ACC112 (cell line): ENCODE data around the gene USP36.

Experiments
- H2AFZ ChIP-seq: fragments of 200-600 bp; sonication (generic); one replicate; pipeline ENCODE4 v1.6.0; 2017; ENCODE audit warnings: antibody characterized with exemption, low read length; ENCODE audit not compliant: unreplicated experiment
- H3K27ac ChIP-seq: fragments of 200-600 bp; sonication (generic); 2 replicates; pipeline ENCODE4 v1.5.1; 2014; ENCODE audit warnings: low read depth, mild to moderate bottlenecking, antibody characterized with exemption, low read length, moderate library complexity
- H3K27me3 ChIP-seq: fragments of 200-600 bp; sonication (generic); 2 replicates; pipeline ENCODE4 v1.6.1; 2014; ENCODE audit warnings: mild to moderate bottlenecking, antibody characterized with exemption, low read length, moderate library complexity, mixed read lengths; ENCODE audit not compliant: insufficient read depth
- H3K36me3 ChIP-seq: fragments of 200-600 bp; sonication (generic); 2 replicates; pipeline ENCODE4 v1.6.1; 2016; ENCODE audit warnings: mild to moderate bottlenecking, antibody characterized with exemption, low read length, moderate library complexity, mixed read lengths; ENCODE audit not compliant: insufficient read depth
- H3K4me1 ChIP-seq: fragments of 200-600 bp; sonication (generic); one replicate; pipeline ENCODE4 v1.6.1; 2016; ENCODE audit warnings: low read length, mixed read lengths; ENCODE audit not compliant: insufficient read depth, unreplicated experiment, control insufficient read depth
- H3K4me3 ChIP-seq: fragments of 200-600 bp; sonication (generic); 2 replicates; pipeline ENCODE4 v1.5.1; 2014; ENCODE audit warnings: mild to moderate bottlenecking, low read depth, low read length
- H3K79me2 ChIP-seq: fragments of 200-600 bp; sonication (generic); one replicate; pipeline ENCODE4 v1.6.0; 2016; ENCODE audit warnings: low read length; ENCODE audit not compliant: control insufficient read depth, unreplicated experiment, insufficient read depth

The USP36 gene

DNA sequence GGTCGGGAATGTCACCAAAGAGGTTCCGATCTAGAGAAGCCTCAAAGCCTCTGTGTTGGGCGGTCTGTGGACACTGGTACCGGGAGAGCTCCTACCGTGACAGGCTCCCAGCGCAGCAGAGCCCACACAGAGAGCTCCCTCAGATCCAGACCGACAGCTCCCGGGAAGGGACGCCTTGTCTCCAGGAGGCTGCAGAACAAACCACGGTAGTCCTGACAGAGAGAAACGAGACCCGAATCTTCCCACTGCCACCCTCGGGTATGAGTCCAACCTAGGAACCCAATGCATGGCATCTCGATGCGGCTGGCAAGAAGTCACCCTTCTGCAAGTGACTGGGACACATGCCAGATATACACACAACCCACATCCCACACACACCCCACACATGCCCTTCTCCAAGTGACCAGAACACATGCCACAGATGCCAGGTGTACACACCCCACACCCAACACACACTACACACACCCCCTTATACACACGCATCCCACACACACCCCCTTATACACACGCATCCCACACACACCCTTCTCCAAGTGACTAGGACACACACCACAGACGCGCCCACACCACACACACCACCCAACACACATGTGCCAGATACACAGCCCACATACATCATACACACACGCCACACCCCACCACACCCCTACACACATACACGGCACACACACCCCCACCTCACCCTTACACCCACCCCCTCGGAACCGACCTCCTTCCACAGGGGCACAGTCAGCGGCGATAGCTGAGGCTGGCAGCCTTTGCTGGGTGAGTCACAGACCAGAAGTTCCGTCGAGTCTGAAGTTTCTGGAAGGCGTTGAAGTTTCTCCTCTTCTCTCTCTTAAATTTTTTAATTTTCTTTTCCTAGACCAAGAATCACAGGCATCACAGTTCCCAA, 42.7 kb downstream of the USP36 start:
- Histone ChIP-seq H3K36me3 (peaks cover 23% of the 10 kb centered on the region; the same call in 1 of the 2 replicates), H3K79me2 (no peaks in the 10 kb centered on the region), H2AFZ (no peak overlapping the region), H3K4me3 (no peak overlapping the region), H3K27me3 (no peaks in the 10 kb centered on the region), H3K27ac (no peak overlapping the region), H3K4me1 (no peaks in the 10 kb centered on the region)

DNA sequence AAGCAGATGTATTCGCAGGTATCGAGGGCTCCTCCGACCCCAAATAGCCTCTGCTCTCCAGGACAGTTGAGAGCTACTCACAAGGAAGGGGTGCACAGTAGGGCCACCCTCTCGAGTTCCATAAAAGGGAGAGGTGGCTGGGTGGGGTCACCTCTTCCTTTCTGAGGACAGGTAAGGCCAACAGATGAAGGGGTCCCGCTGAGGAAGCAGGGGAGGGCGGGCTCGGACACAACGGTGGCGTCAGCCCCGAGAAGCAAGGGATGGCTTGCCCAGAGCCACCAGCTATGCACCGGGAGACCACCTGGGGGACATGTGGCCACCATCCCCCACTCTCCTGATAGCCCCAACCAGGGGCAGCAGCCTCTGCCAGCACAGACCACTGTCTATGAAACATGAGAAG, 43.4 kb downstream of the USP36 start:
- no peaks in the 10 kb centered on the region for H3K4me1 ChIP-seq
- no peaks in the 10 kb centered on the region for H3K79me2 ChIP-seq
- H3K4me3 ChIP-seq: no peak overlapping the region
- peaks cover 23% of the 10 kb centered on the region; the same call in 1 of the 2 replicates for H3K36me3 ChIP-seq
- no peaks in the 10 kb centered on the region for H3K27me3 ChIP-seq
- no peak overlapping the region for H3K27ac ChIP-seq
- H2AFZ ChIP-seq: no peak overlapping the region

- Histone ChIP-seq H3K4me1 (peaks cover 2% of the 10 kb centered on the region), H3K27ac (no peak overlapping the region), H3K79me2 (no peaks in the 10 kb centered on the region), H3K36me3 (peaks cover 23% of the 10 kb centered on the region; the same call in 1 of the 2 replicates), H3K4me3 (no peak overlapping the region), H3K27me3 (no peaks in the 10 kb centered on the region), H2AFZ (no peak overlapping the region)
These were observed 44.1 kb downstream of the USP36 start for GRCh38 chr17:78796517-78796900.

DNA sequence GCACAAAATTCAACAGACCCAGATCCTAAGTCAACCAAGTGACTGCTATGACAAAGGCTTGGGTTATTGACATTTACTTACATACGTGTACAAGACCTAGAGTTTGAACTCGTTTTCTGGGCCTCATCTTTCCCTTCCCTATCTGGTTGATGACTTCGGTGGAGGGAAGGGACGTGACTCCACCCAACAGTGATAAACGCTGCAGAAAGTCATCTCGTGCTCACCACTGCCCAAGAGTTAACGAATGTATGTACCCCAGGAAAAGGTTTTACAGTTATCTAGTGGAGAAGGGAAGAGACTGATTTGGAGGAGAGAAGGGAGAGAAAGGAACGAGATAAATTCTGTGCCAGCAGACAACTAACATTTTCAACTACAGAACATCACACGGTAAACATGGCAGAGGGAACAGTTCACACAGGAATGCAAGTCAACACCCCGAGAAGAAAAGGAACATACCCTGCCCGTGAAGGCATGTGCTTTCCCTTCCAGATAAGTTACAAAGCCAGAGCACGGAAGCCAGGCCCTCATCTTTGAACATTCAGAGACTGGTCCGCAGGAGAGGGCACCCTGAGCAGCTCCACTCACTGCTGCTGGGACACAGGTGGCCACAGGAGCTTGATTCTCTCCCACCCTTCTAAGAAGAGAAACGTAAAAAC, 44.6 kb downstream of the USP36 start:
- Histone ChIP-seq H3K36me3 (peaks cover 23% of the 10 kb centered on the region; the same call in 1 of the 2 replicates), H3K79me2 (no peaks in the 10 kb centered on the region)

DNA sequence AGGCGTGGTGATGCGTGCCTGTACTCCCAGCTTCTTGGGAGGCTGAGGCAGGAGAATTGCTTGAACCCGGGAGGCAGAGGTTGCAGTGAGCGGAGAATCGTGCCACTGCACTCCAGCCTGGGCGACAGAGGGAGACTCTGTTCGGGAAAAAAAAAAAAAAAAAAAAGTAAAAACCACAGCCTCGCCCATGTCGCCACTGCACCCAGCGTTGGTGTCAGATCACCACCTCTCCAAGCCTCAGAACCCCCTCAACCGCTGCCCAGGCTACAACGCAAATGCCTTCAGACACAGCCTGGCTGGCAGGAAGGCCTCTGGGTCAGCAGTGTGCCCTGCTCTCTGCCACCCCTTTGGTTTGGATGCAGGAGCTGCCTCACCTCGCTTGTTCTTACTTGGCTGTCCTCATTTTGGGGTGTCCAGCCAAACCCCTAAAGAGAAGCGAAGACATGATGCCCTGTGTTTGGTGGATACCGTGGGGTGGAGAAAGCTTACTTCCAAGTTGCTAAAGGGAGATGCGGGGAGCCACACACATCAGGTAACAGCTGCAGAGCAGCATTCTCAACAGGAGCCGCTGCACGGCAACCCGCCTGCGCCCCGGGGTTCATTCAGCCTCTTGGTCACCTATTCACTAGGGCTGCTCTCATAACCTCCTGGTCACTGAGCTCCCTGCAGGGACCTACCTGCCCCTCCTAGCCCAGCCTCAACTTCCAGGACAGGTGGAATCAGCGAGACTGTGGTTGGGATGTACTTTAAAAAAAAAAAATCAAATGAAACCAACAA, 45.6 kb downstream of the USP36 start:
- Histone ChIP-seq H2AFZ (no peak overlapping the region), H3K4me1 (peaks cover 4% of the 10 kb centered on the region), H3K36me3 (peaks cover 23% of the 10 kb centered on the region; the same call in 1 of the 2 replicates), H3K4me3 (no peak overlapping the region), H3K27me3 (no peaks in the 10 kb centered on the region), H3K79me2 (no peaks in the 10 kb centered on the region), H3K27ac (no peak overlapping the region)

More for the DNA sequence above, 44.6 kb downstream of the USP36 start:
- Histone ChIP-seq H2AFZ (no peak overlapping the region), H3K27ac (no peak overlapping the region), H3K27me3 (no peaks in the 10 kb centered on the region), H3K4me1 (peaks cover 4% of the 10 kb centered on the region), H3K4me3 (no peak overlapping the region)

GRCh38 chr17:78794399-78794798, 46.2 kb downstream of the USP36 start:
- H3K36me3 ChIP-seq: peaks cover 23% of the 10 kb centered on the region; the same call in 1 of the 2 replicates
- no peak overlapping the region for H3K4me3 ChIP-seq
- H3K27ac ChIP-seq: no peak overlapping the region
- peaks cover 4% of the 10 kb centered on the region for H3K4me1 ChIP-seq
- H3K27me3 ChIP-seq: no peaks in the 10 kb centered on the region
- H2AFZ ChIP-seq: no peak overlapping the region
- no peaks in the 10 kb centered on the region for H3K79me2 ChIP-seq

GRCh38 chr17:78793968-78794367, 46.6 kb downstream of the USP36 start:
- Histone ChIP-seq H3K36me3 (peaks cover 23% of the 10 kb centered on the region; the same call in 1 of the 2 replicates), H3K27me3 (no peaks in the 10 kb centered on the region)

GRCh38 chr17:78793415-78793814, 47.2 kb downstream of the USP36 start:
- Histone ChIP-seq H3K27me3 (no peaks in the 10 kb centered on the region), H3K36me3 (peaks cover 23% of the 10 kb centered on the region; the same call in 1 of the 2 replicates), H3K27ac (no peak overlapping the region), H3K4me3 (no peak overlapping the region), H2AFZ (no peak overlapping the region), H3K4me1 (peaks cover 4% of the 10 kb centered on the region), H3K79me2 (no peaks in the 10 kb centered on the region)

More at GRCh38 chr17:78793968-78794367, 46.6 kb downstream of the USP36 start:
- H3K27ac ChIP-seq: no peak overlapping the region
- H2AFZ ChIP-seq: no peak overlapping the region
- peaks cover 4% of the 10 kb centered on the region for H3K4me1 ChIP-seq
- H3K4me3 ChIP-seq: no peak overlapping the region
- no peaks in the 10 kb centered on the region for H3K79me2 ChIP-seq

- H3K27me3 ChIP-seq: no peaks in the 10 kb centered on the region
- no peak overlapping the region for H3K4me3 ChIP-seq
- peaks cover 16% of the 10 kb centered on the region; the same call in 1 of the 2 replicates for H3K36me3 ChIP-seq
- H3K27ac ChIP-seq: no peak overlapping the region
- H2AFZ ChIP-seq: no peak overlapping the region
- no peaks in the 10 kb centered on the region for H3K79me2 ChIP-seq
- peaks cover 4% of the 10 kb centered on the region for H3K4me1 ChIP-seq
These were observed 48.5 kb downstream of the USP36 start for GRCh38 chr17:78791840-78792709.
